Vagina (tissue), 2 donors: ENCODE data around the gene DENND1A.

Source experiments
- POLR2A ChIP-seq, 2 donors: fragments of 450-650 bp; IDR thresholded peaks; one replicate each; pipeline ENCODE4 v1.6.1; 2017; ENCODE audit warnings: antibody characterized with exemption in 2 of 2, mild to moderate bottlenecking in 2 of 2, moderate library complexity in 2 of 2
- TF ChIP-seq, protein P1 (sequence below), 3 experiments: fragments of 450-650 bp in 2 of 3; fragments of 200-600 bp in 1 of 3; sonication (generic) in 1 of 3; IDR thresholded peaks; one replicate each; pipeline ENCODE4 v1.5.1; 2017 to 2019; ENCODE audit warnings: antibody characterized with exemption in 3 of 3, mild to moderate bottlenecking in 2 of 3, moderate library complexity in 2 of 3

GRCh38 chr9:123605286-123605685 lies 324.6 kb downstream of the DENND1A start:
- TF ChIP-seq POLR2A (IDR thresholded peaks at IDR 0.05), result no peak
- TF ChIP-seq, protein P1, sequence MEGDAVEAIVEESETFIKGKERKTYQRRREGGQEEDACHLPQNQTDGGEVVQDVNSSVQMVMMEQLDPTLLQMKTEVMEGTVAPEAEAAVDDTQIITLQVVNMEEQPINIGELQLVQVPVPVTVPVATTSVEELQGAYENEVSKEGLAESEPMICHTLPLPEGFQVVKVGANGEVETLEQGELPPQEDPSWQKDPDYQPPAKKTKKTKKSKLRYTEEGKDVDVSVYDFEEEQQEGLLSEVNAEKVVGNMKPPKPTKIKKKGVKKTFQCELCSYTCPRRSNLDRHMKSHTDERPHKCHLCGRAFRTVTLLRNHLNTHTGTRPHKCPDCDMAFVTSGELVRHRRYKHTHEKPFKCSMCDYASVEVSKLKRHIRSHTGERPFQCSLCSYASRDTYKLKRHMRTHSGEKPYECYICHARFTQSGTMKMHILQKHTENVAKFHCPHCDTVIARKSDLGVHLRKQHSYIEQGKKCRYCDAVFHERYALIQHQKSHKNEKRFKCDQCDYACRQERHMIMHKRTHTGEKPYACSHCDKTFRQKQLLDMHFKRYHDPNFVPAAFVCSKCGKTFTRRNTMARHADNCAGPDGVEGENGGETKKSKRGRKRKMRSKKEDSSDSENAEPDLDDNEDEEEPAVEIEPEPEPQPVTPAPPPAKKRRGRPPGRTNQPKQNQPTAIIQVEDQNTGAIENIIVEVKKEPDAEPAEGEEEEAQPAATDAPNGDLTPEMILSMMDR (IDR thresholded peaks at IDR 0.05), result no peak
